Measurements from ENCODE around the gene ARPC1B. TPM values are rescaled to one million over a fixed set of nuclear protein-coding genes. Genes with fewer than 3 reads are reported as not detected.

Gene ARPC1B
- total and polyA plus RNA-seq, 2 experiments from 2014 or later: 101 to 132 TPM

GRCh38 chr7:99325001-99325493 lies 49.5 kb upstream of the ARPC1B start (continued):
- TF ChIP-seq CTCF (conservative IDR thresholded peaks at IDR 0.05; ENCODE audit: low read depth in 2 of 2): no peak
- no peak for TF ChIP-seq JUNB (IDR thresholded peaks at IDR 0.05; ENCODE audit: unreplicated experiment)
- TF ChIP-seq NANOG (IDR thresholded peaks at IDR 0.05; ENCODE audit: borderline replicate concordance): no peak
- no peak for TF ChIP-seq EZH2 (IDR thresholded peaks at IDR 0.05; ENCODE audit: low read depth, unreplicated experiment)
- no peak for TF ChIP-seq ETS1 (IDR thresholded peaks at IDR 0.05)

- no peaks in the 10 kb centered on the region for H3K36me3 ChIP-seq (ENCODE audit: insufficient read depth)
- no peaks in the 10 kb centered on the region; the same call in 2 of the 3 replicates for H3K36me3 Mint-ChIP-seq (ENCODE audit: low read depth)
- peaks cover 10% of the 10 kb centered on the region for H3K4me1 ChIP-seq (ENCODE audit: insufficient read depth)
- H3K27me3 ChIP-seq (ENCODE audit: insufficient read depth): no peaks in the 10 kb centered on the region
- H3K4me3 Mint-ChIP-seq: peak within 1 kb of the TSS; percentile 80
- H3K27ac ChIP-seq (ENCODE audit: low read depth): peak within 1 kb of the TSS; percentile 90
- H3K4me1 Mint-ChIP-seq: peaks cover 11% of the 10 kb centered on the region
- no peaks in the 10 kb centered on the region for H3K9me2 ChIP-seq (ENCODE audit: insufficient read depth)
- H2AFZ ChIP-seq: peak within 1 kb of the TSS; percentile 100
- H3K9me3 Mint-ChIP-seq: no peaks in the 10 kb centered on the region
- H3K4me3 ChIP-seq: peak within 1 kb of the TSS; percentile 99
- H3K4me2 ChIP-seq: peak within 1 kb of the TSS; percentile 97
- H3K27me3 Mint-ChIP-seq (ENCODE audit: insufficient read depth, low read depth, poor library complexity): peaks cover 9% of the 10 kb centered on the region
- H4K20me1 ChIP-seq (replicated peaks; ENCODE audit: insufficient read depth): peaks cover 20% of the 10 kb centered on the region
- DNase-seq (ENCODE audit: low spot score) (peak; percentile 96), ATAC-seq (peak; percentile 97)
- 0 out of 2 replicates have a peak, but pooled peaks cover 5% of the 10 kb centered on the region for H3F3A ChIP-seq (replicated peaks; ENCODE audit: low read depth)
- peak within 1 kb of the TSS; percentile 72 for H3K27ac Mint-ChIP-seq
- H3K79me2 ChIP-seq (replicated peaks; ENCODE audit: insufficient read depth): peaks cover 48% of the 10 kb centered on the region
- TF ChIP-seq ZNF462 (CRISPR knock-in tag; IDR thresholded peaks at IDR 0.05) (no peak), ZNF331 (CRISPR knock-in tag; IDR thresholded peaks at IDR 0.05; ENCODE audit: low read depth) (no peak), REST (IDR thresholded peaks at IDR 0.05; ENCODE audit: unreplicated experiment) (no peak), JUNB (IDR thresholded peaks at IDR 0.05; ENCODE audit: unreplicated experiment) (no peak), EZH2 (IDR thresholded peaks at IDR 0.05; ENCODE audit: low read depth, unreplicated experiment) (no peak)
Measured at GRCh38 chr7:99325592-99326407, 48.7 kb upstream of the ARPC1B start, which contains the start of gene ARPC1A. ARPC1A (plus strand) TSS chr7:99325898; CDS start chr7:99333354, 7,456 bp downstream.

Data from GM23338 (cell line).